Measurements from ENCODE around the gene CYP27A1.

Gene CYP27A1

DNA sequence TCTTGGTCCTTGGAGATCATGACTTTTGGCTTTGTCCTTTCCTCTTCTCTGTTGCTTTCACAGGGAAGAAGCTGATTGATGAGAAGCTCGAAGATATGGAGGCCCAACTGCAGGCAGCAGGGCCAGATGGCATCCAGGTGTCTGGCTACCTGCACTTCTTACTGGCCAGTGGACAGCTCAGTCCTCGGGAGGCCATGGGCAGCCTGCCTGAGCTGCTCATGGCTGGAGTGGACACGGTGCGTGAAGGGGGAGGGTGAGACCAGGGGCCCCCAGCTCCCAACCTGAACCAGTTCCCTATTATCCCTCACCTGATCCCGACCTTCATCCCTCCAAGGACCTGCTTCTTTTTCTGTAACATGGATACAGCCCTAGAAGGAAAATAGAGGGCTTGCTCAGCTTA, 30.9 kb downstream of the CYP27A1 start:
- no peak for DNase-seq

DNA sequence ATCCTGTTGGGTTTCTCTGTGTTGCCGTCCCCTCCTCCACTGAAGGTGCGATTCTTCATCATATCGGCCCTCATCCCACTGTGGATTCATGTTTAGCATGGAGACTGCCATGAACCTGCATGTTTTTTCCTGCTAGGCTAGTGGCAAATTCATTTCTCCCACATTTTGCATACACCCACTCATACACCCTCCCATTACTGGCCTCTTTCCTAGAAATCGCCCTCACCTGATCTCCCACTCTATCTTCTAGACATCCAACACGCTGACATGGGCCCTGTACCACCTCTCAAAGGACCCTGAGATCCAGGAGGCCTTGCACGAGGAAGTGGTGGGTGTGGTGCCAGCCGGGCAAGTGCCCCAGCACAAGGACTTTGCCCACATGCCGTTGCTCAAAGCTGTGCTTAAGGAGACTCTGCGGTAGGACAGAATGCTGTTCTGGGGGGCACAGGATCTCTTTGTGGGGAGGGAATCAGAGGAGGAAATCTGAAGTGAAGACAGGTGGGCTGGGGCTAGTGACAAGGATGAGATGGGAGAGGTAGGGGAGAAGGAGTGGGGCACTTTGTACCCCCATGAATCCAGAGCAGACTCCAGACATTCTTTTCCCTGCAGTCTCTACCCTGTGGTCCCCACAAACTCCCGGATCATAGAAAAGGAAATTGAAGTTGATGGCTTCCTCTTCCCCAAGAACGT, 32.0 kb downstream of the CYP27A1 start:
- DNase-seq = no peak

DNA sequence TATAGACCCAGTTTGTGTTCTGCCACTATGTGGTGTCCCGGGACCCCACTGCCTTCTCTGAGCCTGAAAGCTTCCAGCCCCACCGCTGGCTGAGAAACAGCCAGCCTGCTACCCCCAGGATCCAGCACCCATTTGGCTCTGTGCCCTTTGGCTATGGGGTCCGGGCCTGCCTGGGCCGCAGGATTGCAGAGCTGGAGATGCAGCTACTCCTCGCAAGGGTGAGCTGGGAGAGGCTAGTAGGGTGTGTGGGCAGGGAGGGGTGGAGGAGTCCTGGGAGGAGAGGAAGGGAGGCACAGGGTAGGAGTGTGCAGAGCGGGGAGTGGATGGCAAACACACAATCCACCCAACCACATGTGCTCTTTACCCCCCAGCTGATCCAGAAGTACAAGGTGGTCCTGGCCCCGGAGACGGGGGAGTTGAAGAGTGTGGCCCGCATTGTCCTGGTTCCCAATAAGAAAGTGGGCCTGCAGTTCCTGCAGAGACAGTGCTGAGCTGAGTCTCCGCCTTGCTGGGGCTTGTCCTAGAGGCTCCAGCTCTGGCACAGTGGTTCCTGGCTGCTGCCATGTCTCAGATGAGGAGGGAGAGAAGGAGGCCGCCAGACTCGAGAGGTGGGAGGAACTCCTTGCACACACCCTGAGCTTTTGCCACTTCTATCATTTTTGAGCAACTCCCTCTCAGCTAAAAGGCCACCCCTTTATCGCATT, 32.7 kb downstream of the CYP27A1 start:
- DNase-seq = no peak

DNA sequence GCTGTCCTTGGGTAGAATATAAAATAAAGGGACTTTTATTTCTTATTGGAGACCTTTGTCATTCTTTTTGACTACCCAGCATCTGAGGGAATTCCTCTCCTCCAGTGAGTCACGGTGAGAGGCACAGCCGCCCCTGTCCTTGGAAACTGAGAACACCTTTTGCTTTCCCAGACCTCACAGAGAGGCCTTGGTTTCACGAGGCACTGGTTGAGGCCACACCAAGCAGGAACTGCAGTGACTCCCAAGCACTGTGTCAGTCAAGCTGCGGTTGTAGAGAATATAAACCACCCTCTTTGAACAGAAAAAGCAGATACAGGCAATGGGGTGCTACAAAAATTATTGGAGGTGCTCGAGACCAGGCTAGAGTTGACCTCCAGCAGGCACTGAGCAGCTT, 33.3 kb downstream of the CYP27A1 start:
- no peak for DNase-seq

DNA sequence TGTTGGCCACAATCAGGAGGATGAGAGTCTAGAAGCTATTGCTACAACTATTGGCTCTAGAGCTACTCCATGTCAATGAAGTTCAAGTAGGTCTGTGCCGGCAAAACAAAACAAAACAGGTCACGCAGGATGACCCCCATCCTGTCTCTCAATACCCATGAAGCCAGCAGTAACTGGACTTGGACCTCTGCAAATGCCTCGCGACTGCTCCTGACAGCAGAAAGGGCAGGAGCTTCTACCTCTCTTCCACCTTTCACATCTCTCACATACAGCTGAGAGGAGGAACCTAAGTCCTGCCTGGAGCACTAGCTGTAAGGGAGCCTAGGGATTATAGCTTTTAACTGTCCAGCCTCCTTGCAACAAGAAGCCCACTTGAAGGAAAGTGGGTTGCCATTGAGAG, 33.7 kb downstream of the CYP27A1 start:
- no peak for DNase-seq

DNA sequence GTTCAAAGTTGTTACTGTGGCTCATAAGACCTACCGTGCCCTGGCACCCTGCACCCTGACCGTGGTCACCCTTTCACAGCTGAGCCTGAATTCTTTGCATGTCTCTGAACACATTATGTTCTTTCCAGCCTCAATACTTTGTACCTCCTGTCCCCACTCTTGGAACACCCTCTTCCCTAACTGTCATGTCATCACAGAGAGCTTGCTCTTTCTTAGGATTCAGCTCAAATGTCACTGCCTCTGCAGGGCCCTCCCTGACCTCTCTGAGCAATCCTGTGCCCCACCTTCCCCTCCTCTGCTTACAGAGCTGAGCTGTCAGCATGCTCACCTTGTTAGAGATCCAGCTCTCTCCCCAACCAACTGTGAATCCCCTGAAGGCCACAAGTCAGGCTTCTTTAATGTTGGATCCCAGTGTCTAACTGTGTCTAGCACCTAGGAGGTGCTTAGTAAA, 34.6 kb downstream of the CYP27A1 start:
- DNase-seq = no peak

DNA sequence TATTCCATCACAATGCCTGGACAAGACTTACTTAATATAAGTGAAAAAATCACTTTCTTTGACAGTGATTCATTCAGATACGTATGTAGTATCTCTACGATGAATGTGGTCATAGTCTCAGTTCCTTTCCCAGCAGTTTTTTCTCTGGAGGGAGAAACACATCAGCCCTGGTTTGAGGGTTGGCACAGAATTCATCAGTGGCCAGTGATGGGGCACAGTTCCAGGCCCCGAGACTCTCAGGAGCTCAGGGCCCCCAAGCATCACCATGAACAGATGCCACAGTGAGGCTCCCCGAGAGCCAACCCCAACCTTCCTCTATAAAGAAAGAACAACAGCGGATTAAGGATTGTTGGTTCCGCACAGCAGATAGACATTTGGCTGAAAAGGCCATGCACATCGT, 37.1 kb downstream of the CYP27A1 start:
- no peak for DNase-seq

DNA sequence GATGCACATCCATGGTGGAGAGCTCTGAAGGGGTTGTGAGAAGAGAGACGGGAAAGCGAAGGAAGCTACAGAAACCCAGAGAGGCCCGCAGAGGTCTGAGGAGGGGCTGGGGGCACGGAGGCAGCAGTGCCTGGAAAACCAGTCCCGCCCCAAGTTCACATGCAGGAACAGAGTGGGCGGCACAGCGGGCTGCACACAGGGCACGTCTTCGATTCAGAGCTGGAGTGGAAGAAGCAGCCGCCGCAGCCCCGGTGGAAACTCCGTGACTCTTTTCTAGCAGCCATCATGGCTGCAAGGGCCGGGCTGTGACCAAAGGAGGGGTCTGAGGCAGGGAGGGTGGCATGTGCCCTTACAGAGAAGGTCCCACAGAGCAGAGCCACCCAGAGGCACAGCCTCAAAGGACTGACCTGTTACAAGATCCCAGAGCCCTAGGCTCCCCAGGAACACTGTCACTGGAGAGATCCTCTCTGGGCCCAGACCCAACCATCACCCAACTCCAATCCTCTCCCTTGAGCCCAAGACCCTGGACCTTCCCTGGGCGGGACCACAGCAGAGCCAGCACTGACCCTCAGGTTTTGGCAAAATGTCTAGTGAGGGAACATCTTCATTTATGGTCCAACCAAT, 38.9 kb downstream of the CYP27A1 start:
- DNase-seq = no peak

DNA sequence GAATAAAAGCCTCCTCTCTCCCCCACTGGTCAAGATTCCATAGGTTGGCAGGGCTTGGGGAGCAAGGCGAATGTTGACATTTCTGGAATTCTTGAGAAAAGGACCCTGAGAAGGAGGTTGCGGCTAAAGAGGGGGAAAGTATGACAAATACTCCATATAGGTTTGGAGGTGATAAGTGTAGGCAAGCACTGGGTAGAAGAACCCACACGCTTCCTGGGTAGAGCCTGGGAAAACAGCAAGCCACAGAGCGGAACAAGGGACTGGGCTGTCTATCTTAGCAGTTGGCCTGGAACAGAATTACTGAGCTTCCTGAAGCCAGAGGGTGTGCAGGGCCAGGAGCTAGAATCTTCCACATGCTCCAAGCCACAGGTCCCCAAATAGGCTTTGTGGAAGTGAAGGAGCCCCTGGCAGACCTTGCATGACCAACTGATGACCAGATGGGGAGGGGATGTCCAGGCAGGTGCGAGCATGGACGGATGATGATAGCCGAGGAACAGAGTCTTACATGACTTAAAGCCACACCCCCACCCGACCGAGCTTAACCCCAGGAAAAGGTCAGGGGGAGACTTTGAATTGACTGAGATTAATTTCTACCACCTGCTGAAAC, 39.8 kb downstream of the CYP27A1 start:
- no peak for DNase-seq

DNA sequence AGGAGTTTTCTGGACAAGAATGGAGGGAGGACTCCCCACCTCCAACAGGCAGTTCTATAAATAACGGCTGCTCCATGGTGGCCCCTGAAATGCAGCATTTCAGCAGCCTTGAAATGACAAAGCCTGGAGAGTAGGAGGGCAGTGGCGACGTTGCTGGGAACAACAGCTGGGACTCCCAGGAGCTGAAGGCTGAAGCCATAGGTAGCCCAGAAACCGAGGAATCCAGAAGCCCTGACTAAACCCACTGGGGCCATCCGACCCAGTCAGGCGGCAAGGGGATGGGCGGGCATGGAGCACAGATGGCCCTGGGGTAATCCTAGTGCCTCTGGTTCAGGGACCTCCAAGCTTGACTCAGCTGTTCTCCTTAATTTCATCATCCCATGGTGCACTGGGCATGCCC, 40.7 kb downstream of the CYP27A1 start:
- DNase-seq = no peak

DNA sequence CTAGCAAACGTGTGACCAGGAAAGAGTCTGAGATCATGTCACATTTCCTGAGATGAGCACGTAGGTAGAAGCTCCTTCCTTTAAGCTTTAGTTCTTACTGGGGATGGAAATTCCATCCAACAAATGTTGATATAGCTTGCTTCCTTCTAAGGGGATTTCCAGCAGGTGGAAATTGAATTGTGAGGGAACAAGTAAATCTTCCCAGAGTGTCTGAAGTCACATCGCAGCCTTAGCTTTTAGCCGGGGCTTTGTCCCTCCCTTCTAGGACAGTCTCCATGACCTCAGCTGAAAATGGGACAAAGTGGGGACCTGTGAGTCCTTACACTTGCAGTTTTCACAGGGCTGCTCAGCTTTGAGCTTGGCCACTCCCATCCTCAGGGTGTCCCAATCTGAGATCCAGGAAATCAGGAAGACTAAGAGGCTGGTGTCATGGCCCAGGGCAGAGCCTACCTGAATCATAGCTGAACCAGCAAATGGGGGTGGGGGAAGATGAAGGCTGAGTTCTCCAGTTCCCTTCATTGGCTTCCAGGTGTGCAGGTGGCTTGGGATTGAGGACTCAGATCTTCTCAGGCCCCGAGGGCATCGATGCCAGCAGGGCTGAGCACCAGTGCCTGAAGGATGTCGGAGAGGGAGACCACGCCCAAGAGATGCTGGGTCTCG, 41.4 kb downstream of the CYP27A1 start:
- DNase-seq = no peak

DNA sequence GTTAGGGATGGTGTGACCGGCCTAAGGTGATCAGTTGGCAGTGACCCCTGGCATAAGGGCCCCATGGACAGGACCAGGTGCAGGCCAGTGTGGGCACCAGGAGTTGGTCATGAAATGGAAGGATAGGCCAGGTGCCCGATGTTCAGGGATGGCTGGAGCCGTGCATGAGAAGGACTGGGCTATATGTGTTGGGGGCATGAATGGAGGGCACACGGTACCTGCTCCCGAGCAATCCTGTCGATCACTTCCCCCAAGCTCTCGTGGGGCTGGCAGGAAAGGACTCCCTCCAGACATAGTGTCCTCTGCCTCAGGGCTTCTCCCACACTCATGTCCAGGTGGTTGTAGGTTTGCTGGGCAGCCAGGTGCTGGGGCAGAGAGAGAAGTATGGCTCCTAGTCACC, 42.1 kb downstream of the CYP27A1 start:
- DNase-seq = no peak

DNA sequence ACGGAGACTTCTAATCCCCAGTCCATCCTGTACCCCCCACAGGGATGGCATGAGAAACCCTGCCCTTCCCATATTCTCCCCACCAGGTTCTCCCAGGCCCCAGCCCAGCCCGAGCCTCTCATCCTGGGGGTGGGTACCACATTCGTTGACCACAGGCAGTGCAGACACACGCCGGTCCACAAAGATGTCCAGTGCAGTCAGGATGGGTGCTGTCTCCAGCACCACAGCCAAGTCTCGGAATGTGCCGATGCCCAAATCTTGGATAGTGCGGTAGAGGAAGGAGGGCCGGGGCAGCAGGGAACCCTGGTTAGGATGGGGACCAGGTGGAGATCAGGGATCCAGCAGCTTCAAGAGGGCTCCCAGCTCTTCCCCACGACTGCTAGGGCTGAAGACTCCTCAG, 44.8 kb downstream of the CYP27A1 start:
- no peak for DNase-seq

DNA sequence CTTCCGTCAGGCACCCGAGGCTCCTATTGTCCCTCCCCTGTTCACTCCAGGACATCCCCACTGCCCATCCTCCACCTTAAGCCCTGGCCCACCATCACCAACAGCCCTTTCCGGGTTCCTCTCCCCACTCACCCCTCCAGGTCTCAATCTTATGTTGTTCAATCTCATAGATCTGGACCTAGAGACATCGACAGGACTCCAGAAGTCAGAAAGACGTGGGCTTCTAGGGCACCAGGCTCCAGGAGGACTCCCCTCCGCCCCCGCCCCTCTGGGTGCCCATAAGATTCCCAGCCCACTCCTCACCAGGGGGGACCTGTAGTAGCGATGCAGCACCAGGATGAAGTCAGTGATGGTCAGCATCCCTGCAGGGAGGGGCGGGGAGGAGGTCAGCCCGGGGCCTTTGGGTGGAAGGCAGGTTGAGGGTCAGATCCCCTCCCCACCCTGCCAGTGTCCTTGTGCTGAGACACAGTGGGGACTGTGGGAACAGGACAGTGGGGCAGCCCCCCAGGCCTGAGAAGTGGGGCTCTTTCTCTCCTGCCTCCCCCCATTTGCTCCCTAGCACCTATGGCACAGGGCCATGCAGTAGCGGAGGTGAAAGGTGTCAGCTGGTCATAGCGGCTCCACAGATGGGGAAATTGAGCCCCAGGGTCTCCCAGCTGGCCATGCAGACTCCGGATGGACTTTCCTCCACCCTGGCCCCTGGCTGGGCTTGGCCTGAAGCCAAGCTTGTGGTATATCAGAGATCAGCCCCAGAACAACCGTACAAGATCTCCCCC, 45.9 kb downstream of the CYP27A1 start:
- DNase-seq = no peak

DNA sequence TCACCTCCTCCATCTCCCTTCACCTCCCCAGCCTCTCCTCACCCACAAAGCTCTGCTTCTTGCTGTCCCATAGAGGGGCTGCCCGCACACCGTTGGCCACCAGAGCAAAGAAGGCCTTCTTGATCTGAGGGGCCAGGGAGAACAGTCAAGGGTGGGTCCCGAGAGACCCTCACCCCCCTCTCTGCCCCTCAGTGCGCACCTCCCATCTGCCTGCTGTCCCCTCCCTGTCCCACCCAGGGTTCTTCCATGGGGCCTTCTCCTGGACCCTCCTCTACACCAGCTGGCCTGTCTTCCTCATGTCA, 46.5 kb downstream of the CYP27A1 start:
- DNase-seq = no peak

DNA sequence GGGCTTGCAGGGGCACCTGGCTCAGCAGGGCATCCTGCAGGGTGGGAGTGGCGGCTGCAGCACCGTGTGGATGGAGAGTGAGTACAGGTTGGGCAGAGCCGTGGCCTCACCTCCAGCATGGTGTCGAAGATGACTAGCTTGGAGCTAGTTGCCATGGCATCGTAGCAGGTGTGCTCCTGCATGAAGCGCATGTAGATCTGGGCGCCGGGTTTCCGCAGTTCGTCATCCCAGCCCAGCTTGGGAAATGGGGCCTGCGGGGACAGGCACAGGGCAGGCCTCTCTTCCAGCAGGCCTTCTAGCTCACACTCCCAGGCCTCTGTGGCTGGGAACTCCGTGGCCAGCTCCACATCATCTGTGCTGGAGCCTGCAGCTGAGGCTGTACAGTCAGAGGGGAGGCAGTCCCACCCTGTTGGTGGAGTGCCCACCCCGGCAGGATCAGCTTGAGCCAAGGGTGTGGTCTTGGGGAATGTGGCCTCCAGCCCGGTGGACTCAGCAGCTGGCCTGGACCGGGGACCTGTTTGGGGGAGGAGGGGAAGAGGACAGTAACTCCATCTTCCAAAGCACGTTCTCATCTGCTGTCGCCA, 48.0 kb downstream of the CYP27A1 start:
- DNase-seq = no peak

DNA sequence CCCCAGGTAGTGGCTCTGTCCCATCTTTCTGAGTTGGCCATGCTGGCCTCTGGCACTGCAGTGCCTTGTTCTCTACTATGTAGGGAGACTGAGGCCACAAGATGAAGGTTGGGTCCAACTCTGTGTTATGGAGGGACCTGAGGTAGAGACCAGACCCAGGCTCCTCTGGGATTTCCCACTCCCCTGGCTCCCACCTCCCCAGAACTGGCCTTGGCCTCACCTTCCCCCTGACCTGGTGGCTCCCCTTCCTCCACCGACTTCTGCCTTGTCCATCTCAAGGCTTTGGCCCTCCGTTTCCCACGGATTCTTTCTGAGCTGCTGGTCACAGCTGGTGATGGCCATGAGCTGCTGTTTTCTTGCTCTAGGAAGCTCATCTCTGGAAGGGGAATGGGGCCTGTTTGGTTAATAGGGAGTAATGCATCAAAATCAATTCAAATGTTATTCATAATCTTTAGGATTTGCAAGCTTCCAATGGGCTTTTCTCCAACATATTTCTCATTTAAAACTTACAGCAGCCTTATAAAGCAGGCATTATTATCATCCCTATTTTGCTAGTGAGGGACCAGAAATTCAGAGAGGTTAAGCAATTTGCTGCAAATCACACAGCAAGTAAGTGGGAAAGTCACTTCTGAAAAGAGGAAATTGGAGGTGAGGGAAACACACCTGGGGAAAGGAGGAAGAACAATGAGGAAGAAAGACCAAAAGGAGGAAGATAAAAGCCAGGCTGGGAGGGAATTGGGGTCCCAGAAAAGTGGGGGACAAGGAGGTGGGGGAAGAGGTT, 48.8 kb downstream of the CYP27A1 start:
- DNase-seq = no peak

DNA sequence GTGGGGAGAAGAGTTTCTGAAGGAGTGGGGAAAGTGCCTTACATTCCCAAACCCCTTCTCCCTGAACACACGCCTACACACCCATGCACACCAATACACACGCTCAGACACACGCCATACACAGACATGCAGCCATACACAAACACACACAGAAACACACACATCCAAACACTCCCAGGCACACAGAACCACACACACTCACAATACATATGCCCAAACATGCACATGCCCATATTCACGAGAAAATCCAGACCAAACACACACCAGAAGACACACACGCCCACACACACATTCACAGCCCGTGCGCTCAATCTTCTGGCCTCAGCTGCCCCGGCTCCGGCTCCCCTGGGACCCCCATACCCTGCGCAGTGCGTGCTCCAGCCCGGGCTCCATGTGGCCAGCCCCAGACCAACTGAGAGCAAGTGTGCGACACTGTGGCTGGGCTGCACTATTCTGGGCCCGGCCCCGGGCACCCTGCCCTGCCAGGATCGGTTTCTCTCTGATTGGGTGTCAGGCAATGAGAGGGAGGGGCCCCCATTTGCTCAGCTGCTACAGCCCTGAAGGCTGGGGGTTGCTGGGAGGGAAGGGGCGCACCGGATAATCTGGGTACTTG, 49.5 kb downstream of the CYP27A1 start, which contains the start of gene PRKAG3:
TSS of gene PRKAG3 (minus strand) at position 426 of the 613 bp plus-strand sequence.
- no peak for DNase-seq

DNA sequence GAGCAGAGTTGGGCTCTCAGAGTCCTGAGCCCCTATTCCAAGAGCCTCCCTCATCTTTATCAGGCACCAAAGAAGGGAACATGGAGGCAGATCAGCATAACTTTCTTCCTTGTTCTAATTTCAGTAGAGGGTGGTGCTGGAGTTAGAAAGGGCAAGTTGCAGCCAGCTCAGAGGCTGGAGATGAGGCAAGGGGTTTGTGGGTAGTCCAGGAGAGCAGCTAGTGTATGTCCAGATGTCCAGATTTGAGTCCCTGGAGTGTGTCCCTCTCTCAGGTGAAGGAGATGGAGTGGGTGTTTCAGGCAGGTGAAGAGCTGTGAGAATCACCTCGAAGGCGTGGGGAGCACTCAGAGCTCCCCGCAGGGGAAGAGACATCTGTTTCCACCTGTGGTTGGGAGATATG, 50.1 kb downstream of the CYP27A1 start:
- no peak for DNase-seq

DNA sequence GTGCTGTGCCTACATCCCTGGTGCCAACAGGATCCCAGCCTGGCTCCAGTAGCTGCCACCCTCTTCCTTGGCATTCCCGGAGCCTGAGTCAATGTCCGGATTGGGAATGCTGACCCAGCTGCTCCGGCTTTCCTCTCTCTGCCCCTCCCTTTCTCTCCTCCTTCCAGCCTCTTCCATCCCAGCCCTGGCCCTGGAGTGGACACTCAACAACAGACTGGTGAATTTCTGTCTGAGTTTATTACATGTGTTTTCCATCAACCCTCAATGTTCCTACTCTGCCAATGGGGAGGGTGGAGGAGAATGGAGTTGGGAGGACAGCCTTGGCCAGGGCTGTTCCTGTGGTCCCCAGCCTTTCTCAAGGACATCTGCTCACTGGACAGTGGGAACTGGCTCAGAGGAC, 50.6 kb downstream of the CYP27A1 start:
- DNase-seq = no peak

DNA sequence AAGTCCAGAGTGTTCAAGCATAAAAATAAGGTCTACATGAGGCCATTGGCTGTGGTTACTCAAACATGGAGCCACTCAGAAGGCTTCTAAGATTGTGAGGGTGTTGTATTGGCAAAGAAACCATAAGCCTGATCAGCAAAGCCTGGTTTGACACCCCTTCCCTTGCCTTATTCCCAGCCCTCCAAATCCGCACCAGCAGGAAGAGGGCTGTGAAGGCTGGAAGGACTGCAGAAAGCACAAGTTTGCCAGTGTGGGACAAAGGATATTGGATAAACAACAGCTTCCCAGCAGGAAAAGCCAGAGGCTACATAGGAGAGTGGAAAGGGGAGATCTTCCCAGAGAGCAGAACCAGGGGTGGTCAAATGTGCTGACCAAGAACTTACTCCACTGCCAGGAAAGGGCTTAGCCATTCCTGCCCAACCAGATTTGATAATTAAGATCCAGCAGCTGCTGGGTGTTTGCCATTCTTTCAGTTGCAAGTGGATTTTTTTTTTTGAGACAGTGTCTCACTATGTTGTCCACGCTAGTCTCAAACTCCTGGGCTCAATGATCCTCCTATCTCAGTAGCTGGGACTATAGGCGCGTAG, 51.2 kb downstream of the CYP27A1 start:
- DNase-seq = no peak
